ENCODE measurements around the gene ANKRD28.
"Not testable (repeated sequence)": the region's sequence is repeated elsewhere in the genome, so short reads cannot be mapped to it uniquely, and the experiment has no call there.

ANKRD28 gene

GRCh38 chr3:15768421-15769255, 29.1 kb downstream of the ANKRD28 start:
- no peak for DNase-seq

- DNase-seq = no peak
Measured at GRCh38 chr3:15766406-15766805, 31.4 kb downstream of the ANKRD28 start.

- no peak for DNase-seq
Measured at GRCh38 chr3:15758295-15758694, 39.5 kb downstream of the ANKRD28 start.

GRCh38 chr3:15757824-15758223, 40.0 kb downstream of the ANKRD28 start:
- DNase-seq = no peak

GRCh38 chr3:15756505-15756904, 41.3 kb downstream of the ANKRD28 start:
- no peak for DNase-seq

GRCh38 chr3:15755780-15756179, 42.0 kb downstream of the ANKRD28 start:
- no peak for DNase-seq

GRCh38 chr3:15755181-15755580, 42.6 kb downstream of the ANKRD28 start:
- no peak for DNase-seq

- no peak for DNase-seq
Measured at GRCh38 chr3:15754047-15754446, 43.7 kb downstream of the ANKRD28 start.

GRCh38 chr3:15753056-15753710, 44.6 kb downstream of the ANKRD28 start:
- no peak for DNase-seq

GRCh38 chr3:15750879-15751278, 46.9 kb downstream of the ANKRD28 start:
- DNase-seq = no peak

- DNase-seq = no peak
Measured at GRCh38 chr3:15750143-15750542, 47.6 kb downstream of the ANKRD28 start.

GRCh38 chr3:15745896-15746295, 51.9 kb downstream of the ANKRD28 start:
- not testable (repeated sequence) for DNase-seq

GRCh38 chr3:15744176-15744575, 53.6 kb downstream of the ANKRD28 start:
- no peak for DNase-seq

GRCh38 chr3:15743587-15744009, 54.2 kb downstream of the ANKRD28 start:
- DNase-seq = no peak

- not testable (repeated sequence) for DNase-seq
Measured at GRCh38 chr3:15742236-15742635, 55.5 kb downstream of the ANKRD28 start.

GRCh38 chr3:15738616-15739005, 59.2 kb downstream of the ANKRD28 start:
- DNase-seq = not testable (repeated sequence)

GRCh38 chr3:15731024-15731423, 66.8 kb downstream of the ANKRD28 start:
- DNase-seq = no peak

GRCh38 chr3:15728766-15729165, 69.0 kb downstream of the ANKRD28 start:
- no peak for DNase-seq

GRCh38 chr3:15726881-15727280, 70.9 kb downstream of the ANKRD28 start:
- no peak for DNase-seq

GRCh38 chr3:15726043-15726442, 71.7 kb downstream of the ANKRD28 start:
- no peak for DNase-seq

- no peak for DNase-seq
Measured at GRCh38 chr3:15724446-15724845, 73.3 kb downstream of the ANKRD28 start.

- DNase-seq = no peak
Measured at GRCh38 chr3:15723624-15723884, 74.2 kb downstream of the ANKRD28 start.

- no peak for DNase-seq
Measured at GRCh38 chr3:15722877-15723623, 74.7 kb downstream of the ANKRD28 start.

- DNase-seq = no peak
Measured at GRCh38 chr3:15716178-15716577, 81.6 kb downstream of the ANKRD28 start.
